Measurements from ENCODE around the gene C11orf91.
A peak's percentile ranks its signal among the peaks of the same experiment; 100 is the strongest.

- TF ChIP-seq, protein P1, sequence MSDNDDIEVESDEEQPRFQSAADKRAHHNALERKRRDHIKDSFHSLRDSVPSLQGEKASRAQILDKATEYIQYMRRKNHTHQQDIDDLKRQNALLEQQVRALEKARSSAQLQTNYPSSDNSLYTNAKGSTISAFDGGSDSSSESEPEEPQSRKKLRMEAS (IDR thresholded peaks at IDR 0.05; ENCODE audit: insufficient read depth, insufficient read length), result no peak
- TF ChIP-seq, protein P2, sequence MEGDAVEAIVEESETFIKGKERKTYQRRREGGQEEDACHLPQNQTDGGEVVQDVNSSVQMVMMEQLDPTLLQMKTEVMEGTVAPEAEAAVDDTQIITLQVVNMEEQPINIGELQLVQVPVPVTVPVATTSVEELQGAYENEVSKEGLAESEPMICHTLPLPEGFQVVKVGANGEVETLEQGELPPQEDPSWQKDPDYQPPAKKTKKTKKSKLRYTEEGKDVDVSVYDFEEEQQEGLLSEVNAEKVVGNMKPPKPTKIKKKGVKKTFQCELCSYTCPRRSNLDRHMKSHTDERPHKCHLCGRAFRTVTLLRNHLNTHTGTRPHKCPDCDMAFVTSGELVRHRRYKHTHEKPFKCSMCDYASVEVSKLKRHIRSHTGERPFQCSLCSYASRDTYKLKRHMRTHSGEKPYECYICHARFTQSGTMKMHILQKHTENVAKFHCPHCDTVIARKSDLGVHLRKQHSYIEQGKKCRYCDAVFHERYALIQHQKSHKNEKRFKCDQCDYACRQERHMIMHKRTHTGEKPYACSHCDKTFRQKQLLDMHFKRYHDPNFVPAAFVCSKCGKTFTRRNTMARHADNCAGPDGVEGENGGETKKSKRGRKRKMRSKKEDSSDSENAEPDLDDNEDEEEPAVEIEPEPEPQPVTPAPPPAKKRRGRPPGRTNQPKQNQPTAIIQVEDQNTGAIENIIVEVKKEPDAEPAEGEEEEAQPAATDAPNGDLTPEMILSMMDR (IDR thresholded peaks at IDR 0.05; ENCODE audit: extremely low read depth in 1 of 2, insufficient read depth in 1 of 2, low read depth in 1 of 2, low read length in 2 of 2), result no peak
- TF ChIP-seq JUN (IDR thresholded peaks at IDR 0.05; ENCODE audit: borderline replicate concordance, insufficient read depth, insufficient read length, low read depth), result no peak
- TF ChIP-seq EZH2 (IDR thresholded peaks at IDR 0.05; ENCODE audit: borderline replicate concordance, low read depth, low read length, severe bottlenecking), result no peak
- peak; percentile 8 for TF ChIP-seq POLR2A (IDR thresholded peaks at IDR 0.05; ENCODE audit: low read depth, low read length)
- TF ChIP-seq POLR2AphosphoS5 (IDR thresholded peaks at IDR 0.05; ENCODE audit: insufficient read depth, low read depth, low read length), result no peak
These were observed 17.8 kb upstream of the C11orf91 start for GRCh38 chr11:33718440-33718839.

All from endothelial cell of umbilical vein (primary cell).